Astrocyte (in vitro differentiated cells and primary cell): ENCODE data around the gene MMRN2. TPM values are rescaled to one million over a fixed set of nuclear protein-coding genes. Genes with fewer than 3 reads are reported as not detected.
"Not testable (repeated sequence)": the region's sequence is repeated elsewhere in the genome, so short reads cannot be mapped to it uniquely, and the experiment has no call there.

Experiments used
- DNase-seq: peaks from one replicate; pipeline ENCODE4 v3.0.0-alpha.2; 2010; ENCODE audit warnings: low read depth
- FAIRE-seq: peaks from 2 replicates; lab custom pipeline; 2011; peaks lifted over from hg19 to GRCh38; lab: Jason Lieb, UNC
- H2AFZ ChIP-seq: 2 replicates; pipeline ENCODE4 v1.6.0; 2012; ENCODE audit warnings: low read depth, low read length, inconsistent platforms
- H3K27ac ChIP-seq: 2 replicates; pipeline ENCODE4 v1.5.1; 2011; ENCODE audit warnings: low read depth, low read length, inconsistent platforms
- H3K27me3 ChIP-seq: 2 replicates; pipeline ENCODE4 v1.6.0; 2011; ENCODE audit warnings: low read length, inconsistent platforms; ENCODE audit not compliant: insufficient read depth
- H3K36me3 ChIP-seq: 2 replicates; pipeline ENCODE4 v1.5.1; 2011; ENCODE audit warnings: low read length, inconsistent platforms; ENCODE audit not compliant: insufficient read depth
- H3K4me1 ChIP-seq: 2 replicates; pipeline ENCODE4 v1.5.1; 2011; ENCODE audit warnings: low read length, inconsistent platforms; ENCODE audit not compliant: insufficient read depth
- H3K4me2 ChIP-seq: 2 replicates; pipeline ENCODE4 v1.6.0; 2012; ENCODE audit warnings: low read length, inconsistent platforms
- H3K4me3 ChIP-seq: 2 replicates; pipeline ENCODE4 v1.5.1; 2011; ENCODE audit warnings: low read depth, mild to moderate bottlenecking, low read length, inconsistent platforms; ENCODE audit not compliant: insufficient read depth
- H3K79me2 ChIP-seq: 2 replicates; pipeline ENCODE4 v1.6.0; 2012; ENCODE audit warnings: mild to moderate bottlenecking, low read length, inconsistent platforms; ENCODE audit not compliant: insufficient read depth
- H3K9ac ChIP-seq: 2 replicates; pipeline ENCODE4 v1.6.0; 2012; ENCODE audit warnings: mild to moderate bottlenecking, low read length, inconsistent platforms
- H3K9me3 ChIP-seq: 2 replicates; pipeline ENCODE4 v1.5.1; 2012; ENCODE audit warnings: low read depth, mild to moderate bottlenecking, low read length, inconsistent platforms; ENCODE audit not compliant: insufficient read depth
- H4K20me1 ChIP-seq: 2 replicates; pipeline ENCODE4 v1.6.0; 2012; ENCODE audit warnings: low read length, inconsistent platforms; ENCODE audit not compliant: insufficient read depth
- H3K27ac Mint-ChIP-seq: one replicate; pipeline ENCODE4 v1.8.0; 2021; ENCODE audit warnings: mild to moderate bottlenecking, mixed read lengths; ENCODE audit not compliant: unreplicated experiment
- H3K27me3 Mint-ChIP-seq: one replicate; pipeline ENCODE4 v1.8.0; 2021; ENCODE audit warnings: low read depth, mixed read lengths; ENCODE audit not compliant: unreplicated experiment
- H3K36me3 Mint-ChIP-seq: one replicate; pipeline ENCODE4 v1.8.0; 2021; ENCODE audit warnings: low read depth, mixed read lengths; ENCODE audit not compliant: unreplicated experiment
- H3K4me1 Mint-ChIP-seq: one replicate; pipeline ENCODE4 v1.8.0; 2021; ENCODE audit warnings: low read depth, mixed read lengths; ENCODE audit not compliant: unreplicated experiment
- H3K4me3 Mint-ChIP-seq: one replicate; pipeline ENCODE4 v1.8.0; 2021; ENCODE audit warnings: mild to moderate bottlenecking, moderate library complexity, mixed read lengths; ENCODE audit not compliant: unreplicated experiment
- H3K9me3 Mint-ChIP-seq: one replicate; pipeline ENCODE4 v1.8.0; 2021; ENCODE audit warnings: mild to moderate bottlenecking, mixed read lengths; ENCODE audit not compliant: unreplicated experiment
- CTCF ChIP-seq: IDR thresholded peaks from 2 replicates; pipeline ENCODE4 v1.5.1; 2011; ENCODE audit warnings: low read depth, mild to moderate bottlenecking, inconsistent platforms, low read length, moderate library complexity; ENCODE audit not compliant: insufficient read depth
- EZH2 ChIP-seq: IDR thresholded peaks from 2 replicates; pipeline ENCODE4 v1.6.1; 2012; ENCODE audit warnings: mild to moderate bottlenecking, low read length, inconsistent platforms; ENCODE audit not compliant: insufficient read depth
- total RNA-seq: library from RNA; stranded (reverse); gene quantifications from 2 replicates; pipeline ENCODE4 v1.2.1, GENCODE V29; 2021

MMRN2 gene
- total RNA-seq, 1 donor from 2014 or later = 0.27 TPM

DNA sequence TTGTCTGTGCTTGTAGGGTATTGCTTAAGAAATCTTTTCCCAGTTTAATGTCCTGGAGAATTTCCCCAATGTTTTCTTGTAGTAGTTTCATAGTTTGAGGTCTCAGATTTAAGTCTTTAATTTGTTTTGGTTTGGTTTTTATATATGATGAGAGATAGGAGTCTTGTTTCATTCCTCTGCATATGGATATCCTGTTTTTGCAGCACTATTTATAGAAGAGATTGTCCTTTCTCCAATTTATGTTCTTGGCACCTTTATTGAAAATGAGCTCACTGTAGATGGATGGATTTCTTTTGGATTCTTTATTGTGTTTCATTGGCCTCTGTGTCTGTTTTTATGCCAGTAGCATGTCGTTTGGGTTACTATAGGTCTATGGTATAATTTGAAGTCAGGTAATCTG is 31.1 kb upstream of the MMRN2 start:
- H3K27me3 Mint-ChIP-seq = peaks cover 2% of the 10 kb centered on the region
- H3K4me1 Mint-ChIP-seq = no peaks in the 10 kb centered on the region
- H3K9me3 Mint-ChIP-seq = no peaks in the 10 kb centered on the region
- Histone ChIP-seq H4K20me1 (no peaks in the 10 kb centered on the region), H3K4me3 (no peak overlapping the region), H3K4me1 (no peaks in the 10 kb centered on the region), H3K9ac (no peak overlapping the region), H3K27me3 (peaks cover 3% of the 10 kb centered on the region), H3K4me2 (no peak overlapping the region), H2AFZ (no peak overlapping the region), H3K27ac (no peak overlapping the region), H3K36me3 (no peaks in the 10 kb centered on the region), H3K79me2 (no peaks in the 10 kb centered on the region), H3K9me3 (no peaks in the 10 kb centered on the region)
- H3K4me3 Mint-ChIP-seq = no peak overlapping the region
- TF ChIP-seq EZH2 (no peak), CTCF (no peak)
- FAIRE-seq (no peak), DNase-seq (no peak)
- H3K27ac Mint-ChIP-seq = no peak overlapping the region
- no peaks in the 10 kb centered on the region for H3K36me3 Mint-ChIP-seq

GRCh38 chr10:86984498-86984897 is 27.1 kb upstream of the MMRN2 start:
- not testable (repeated sequence) for DNase-seq, FAIRE-seq, H3K36me3 ChIP-seq, H3K4me2 ChIP-seq, H3K4me1 Mint-ChIP-seq, H3K79me2 ChIP-seq, H3K27me3 Mint-ChIP-seq, H3K4me3 Mint-ChIP-seq, H3K27ac ChIP-seq, H2AFZ ChIP-seq, H3K36me3 Mint-ChIP-seq, H3K27ac Mint-ChIP-seq, H3K9me3 Mint-ChIP-seq, H4K20me1 ChIP-seq, H3K9ac ChIP-seq, H3K4me1 ChIP-seq, H3K9me3 ChIP-seq, H3K27me3 ChIP-seq, H3K4me3 ChIP-seq

- no peaks in the 10 kb centered on the region for H3K4me1 ChIP-seq
- H3K9ac ChIP-seq = no peak overlapping the region
- FAIRE-seq (no peak), DNase-seq (no peak)
- H3K4me3 ChIP-seq = no peak overlapping the region
- H4K20me1 ChIP-seq = no peaks in the 10 kb centered on the region
- Mint-ChIP-seq H3K36me3 (no peaks in the 10 kb centered on the region), H3K27ac (no peak overlapping the region), H3K4me1 (peaks cover 10% of the 10 kb centered on the region), H3K9me3 (no peaks in the 10 kb centered on the region), H3K27me3 (no peaks in the 10 kb centered on the region), H3K4me3 (no peak overlapping the region)
- H3K36me3 ChIP-seq = no peaks in the 10 kb centered on the region
- H3K79me2 ChIP-seq = no peaks in the 10 kb centered on the region
- H3K27me3 ChIP-seq = no peaks in the 10 kb centered on the region
- H3K27ac ChIP-seq = no peak overlapping the region
- H2AFZ ChIP-seq = no peak overlapping the region
- no peak for TF ChIP-seq EZH2
- no peak for TF ChIP-seq CTCF
- no peaks in the 10 kb centered on the region for H3K9me3 ChIP-seq
- H3K4me2 ChIP-seq = no peak overlapping the region
Measured at GRCh38 chr10:86981716-86982115, 24.3 kb upstream of the MMRN2 start.

DNA sequence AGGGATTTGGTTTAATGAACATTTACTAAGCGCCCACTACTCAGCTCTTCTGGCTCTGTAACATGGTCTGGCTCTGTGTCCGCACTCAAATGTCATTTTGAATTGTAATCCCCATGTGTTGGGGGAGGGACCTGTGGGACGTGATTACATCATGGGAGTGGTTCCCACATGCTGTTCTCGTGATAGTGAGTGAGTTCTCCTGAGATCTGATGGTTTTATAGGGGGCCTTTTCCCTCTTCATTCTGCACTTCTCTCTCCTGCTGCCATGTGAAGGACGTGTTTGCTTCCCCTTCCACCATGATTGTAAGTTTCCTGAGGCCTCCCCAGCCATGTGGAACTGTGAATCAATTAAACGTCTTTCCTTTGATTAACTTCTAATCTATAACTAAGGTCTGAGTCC is 23.6 kb upstream of the MMRN2 start:
- H3K79me2 ChIP-seq, H3K36me3 Mint-ChIP-seq, H3K27me3 Mint-ChIP-seq, FAIRE-seq, H3K4me3 Mint-ChIP-seq, H3K36me3 ChIP-seq, H3K27ac ChIP-seq, H3K4me3 ChIP-seq, H2AFZ ChIP-seq, H3K9ac ChIP-seq, H3K9me3 Mint-ChIP-seq, H3K4me2 ChIP-seq, H3K27me3 ChIP-seq, H4K20me1 ChIP-seq, DNase-seq, H3K4me1 ChIP-seq, H3K9me3 ChIP-seq, H3K27ac Mint-ChIP-seq: not testable (repeated sequence)
- peaks cover 10% of the 10 kb centered on the region for H3K4me1 Mint-ChIP-seq
